Heart right ventricle (tissue), 16 donors: ENCODE data around the gene COLEC12. TPM values are rescaled to one million over a fixed set of nuclear protein-coding genes. Genes with fewer than 3 reads are reported as not detected.

ENCODE experiments used
- ATAC-seq, 8 donors: fragments of 200-7000 bp; cut with Tn5 transposase; one replicate each; pipeline ENCODE4 v1.9.1; 2020; ENCODE audit warnings: mild to moderate bottlenecking in 8 of 8, moderate library complexity in 8 of 8, moderate number of reproducible peaks in 1 of 8
- DNase-seq, 2 donors: peaks; one replicate each; pipeline ENCODE4 v3.0.0-alpha.2; 2020
- H3K27ac ChIP-seq, 10 donors: fragments of 200-600 bp; sonication (generic) in 2 of 10; one replicate each; pipeline versions ENCODE4 v1.5.0 to v1.8.0; 2020 to 2022; ENCODE audit warnings: mild to moderate bottlenecking in 3 of 10
- H3K27me3 ChIP-seq, 7 donors: fragments of 200-600 bp; one replicate each; pipeline ENCODE4 v1.8.0; 2021 to 2022; ENCODE audit warnings: mild to moderate bottlenecking in 2 of 7
- H3K36me3 ChIP-seq, 9 donors: fragments of 200-600 bp; sonication (generic) in 1 of 9; one replicate each; pipeline versions ENCODE4 v1.5.0 to v1.8.0; 2020 to 2022; ENCODE audit warnings: mild to moderate bottlenecking in 2 of 9
- H3K4me1 ChIP-seq, 9 donors: fragments of 200-600 bp; sonication (generic) in 1 of 9; one replicate each; pipeline versions ENCODE4 v1.5.0 to v1.8.0; 2020 to 2022; ENCODE audit warnings: mild to moderate bottlenecking in 4 of 9
- H3K4me3 ChIP-seq, 10 donors: fragments of 200-600 bp; sonication (generic) in 2 of 10; one replicate each; pipeline versions ENCODE4 v1.5.0 to v1.8.0; 2020 to 2022; ENCODE audit warnings: mild to moderate bottlenecking in 7 of 10, moderate library complexity in 2 of 10
- H3K9me3 ChIP-seq, 11 donors: fragments of 200-600 bp in 10 of 11; sonication (generic) in 2 of 11; one replicate each; pipeline versions ENCODE4 v1.5.0 to v1.8.0; 2013 to 2022; ENCODE audit warnings: mild to moderate bottlenecking in 2 of 11, control low read depth in 1 of 11, moderate library complexity in 1 of 11
- WGBS, 2 donors: extraction: QIAGEN DNeasy Blood & Tissue Kit; methylation state at CpG; one replicate each; pipeline ENCODE4 v1.1.7; 2013; ENCODE audit warnings: inconsistent platforms in 1 of 2; 5-methylcytosine and 5-hydroxymethylcytosine counted together
- intact Hi-C, 10 donors: fragments of 100-400 bp; cut with DNase I; formaldehyde crosslinking; loops; one replicate each; pipeline versions ENCODE4 v1.11.1 to v1.14.2; 2022
- polyA plus RNA-seq, 2 donors: library from polyadenylated mRNA; stranded (reverse); fragments of 200-250 nt; gene quantifications; one replicate each; pipeline ENCODE4 v1.2.3, GENCODE V29; 2013
- total RNA-seq, 10 donors: library from RNA; stranded (reverse); fragmentation: NEBNext Ultra II Directional in 3 of 10; extraction: Animal tissue kit (Norgen Biotek cat#: 25700) in 3 of 10; gene quantifications; one replicate each; pipeline versions ENCODE4 v1.2.1 to v1.2.4, GENCODE V29; 2021 to 2023
- TF ChIP-seq, protein P1 (sequence below), 9 donors: fragments of 200-600 bp; sonication (generic) in 2 of 9; IDR thresholded peaks; one replicate each; pipeline versions ENCODE4 v1.5.0 to v1.8.0; 2021 to 2022; ENCODE audit warnings: antibody characterized with exemption in 9 of 9, mild to moderate bottlenecking in 5 of 9, moderate library complexity in 1 of 9
- donor health status: Arrhythmogenic right ventricular cardiomyopathy.
- donor health status: ischemic (EF 13 %, LVEDD 7.1; RV severe dilation, severe dysfunction).
- donor health status: healthy with polysubstance abuse.
- donor health status: DM: no; HTN: yes; CAD: no.
- donor health status: DM: no; HTN: no; CAD: no.
- donor health status: ischemic (EF 25% LVEDD 6.9; RV normal size, moderate dysfunction).
- donor health status: ischemic (EF 25% LVEDD 5.7; RV mildly dilated, moderate dysfunction).
- donor health status: healthy.
- donor health status: DM: yes; HTN: yes; CAD: no.
- donor health status: Ischemic cardiomyopathy.
- donor health status: ischemic (EF 35%, LVEDD 5.7; RV mildly dilated, moderate dysfunction).
- donor health status: nonischemic (EF 11% LVEDD 7.7; RV severe dilation, severe dysfunction).
- donor health status: DM: yes; HTN: yes; CAD: no.
- donor health status: PGD.
- donor health status: ischemic (EF 29% LVEDD 5.4; RV normal size, mild dysfunction).
- donor health status: nonischemic (EF 23%, LVEDD 6.1; RV moderate dilation, normal function).

The COLEC12 gene
- total and polyA plus RNA-seq, 12 donors: 2.8 to 15.4 (median 6.2) TPM

DNA sequence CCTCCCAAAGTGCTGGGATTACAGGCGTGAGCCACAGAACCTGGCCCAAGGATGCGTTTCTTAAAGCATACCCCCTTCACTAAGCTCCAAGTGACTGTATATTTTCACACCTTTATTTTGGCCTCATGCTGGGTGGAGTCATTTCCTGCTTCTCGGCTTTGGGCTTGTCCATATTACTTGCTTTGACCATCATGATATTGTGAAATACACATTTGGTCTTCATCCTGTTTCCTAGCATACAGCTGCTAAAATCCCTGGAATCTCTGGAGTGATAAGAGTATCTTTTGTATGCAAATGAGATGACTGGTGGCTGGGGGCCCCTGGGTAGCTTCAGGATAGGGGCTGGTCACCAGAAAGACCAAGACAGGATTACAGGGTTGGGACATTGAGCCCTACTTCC is 17.6 kb upstream of the COLEC12 start:
- Histone ChIP-seq H3K36me3 (no peaks in the 10 kb centered on the region), H3K27me3 (no peaks in the 10 kb centered on the region), H3K27ac (peak overlapping the region in 1 of 10 donors; percentile 67), H3K9me3 (no peaks in the 10 kb centered on the region), H3K4me3 (no peak overlapping the region), H3K4me1 (peaks cover 0 to 15% (median 9%) of the 10 kb centered on the region in 9 donors)
- TF ChIP-seq, protein P1, sequence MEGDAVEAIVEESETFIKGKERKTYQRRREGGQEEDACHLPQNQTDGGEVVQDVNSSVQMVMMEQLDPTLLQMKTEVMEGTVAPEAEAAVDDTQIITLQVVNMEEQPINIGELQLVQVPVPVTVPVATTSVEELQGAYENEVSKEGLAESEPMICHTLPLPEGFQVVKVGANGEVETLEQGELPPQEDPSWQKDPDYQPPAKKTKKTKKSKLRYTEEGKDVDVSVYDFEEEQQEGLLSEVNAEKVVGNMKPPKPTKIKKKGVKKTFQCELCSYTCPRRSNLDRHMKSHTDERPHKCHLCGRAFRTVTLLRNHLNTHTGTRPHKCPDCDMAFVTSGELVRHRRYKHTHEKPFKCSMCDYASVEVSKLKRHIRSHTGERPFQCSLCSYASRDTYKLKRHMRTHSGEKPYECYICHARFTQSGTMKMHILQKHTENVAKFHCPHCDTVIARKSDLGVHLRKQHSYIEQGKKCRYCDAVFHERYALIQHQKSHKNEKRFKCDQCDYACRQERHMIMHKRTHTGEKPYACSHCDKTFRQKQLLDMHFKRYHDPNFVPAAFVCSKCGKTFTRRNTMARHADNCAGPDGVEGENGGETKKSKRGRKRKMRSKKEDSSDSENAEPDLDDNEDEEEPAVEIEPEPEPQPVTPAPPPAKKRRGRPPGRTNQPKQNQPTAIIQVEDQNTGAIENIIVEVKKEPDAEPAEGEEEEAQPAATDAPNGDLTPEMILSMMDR (IDR thresholded peaks at IDR 0.05): no peak
- no peak for ATAC-seq
- no peak for DNase-seq
- intact Hi-C loops: no loop called here
- 79 to 88% methylated on average over 3 of the region's 3 CpGs for WGBS, 2 donors

DNA sequence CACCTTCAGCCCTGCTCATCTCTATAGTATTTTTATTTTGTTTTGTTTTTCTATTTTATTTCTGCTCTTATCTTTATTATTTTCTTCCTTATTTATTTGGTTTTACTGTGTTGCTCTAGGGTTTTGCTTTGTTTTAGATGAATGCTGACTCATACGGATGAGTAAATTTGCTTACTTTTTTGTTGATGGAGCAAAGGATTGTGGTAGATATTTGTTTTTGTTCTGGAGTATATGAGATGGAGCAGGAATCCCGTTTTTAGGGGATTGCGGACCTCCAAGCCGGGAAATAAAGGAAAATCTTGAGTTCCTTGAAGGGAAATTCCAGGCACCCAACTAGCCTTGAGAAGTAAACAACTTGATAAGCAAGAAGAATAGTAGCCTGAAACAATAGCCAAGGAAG is 15.3 kb upstream of the COLEC12 start:
- H3K27me3 ChIP-seq: no peaks in the 10 kb centered on the region
- no peaks in the 10 kb centered on the region for H3K36me3 ChIP-seq
- H3K4me3 ChIP-seq: no peak overlapping the region
- ATAC-seq (no peak), DNase-seq (no peak)
- no peak overlapping the region for H3K27ac ChIP-seq
- no peaks in the 10 kb centered on the region for H3K9me3 ChIP-seq
- WGBS, 2 donors: 50 to 59% methylated on average over 4 of the region's 4 CpGs
- H3K4me1 ChIP-seq: peaks cover 0 to 15% (median 9%) of the 10 kb centered on the region in 9 donors
- intact Hi-C loops: no loop called here
- TF ChIP-seq, protein P1 (IDR thresholded peaks at IDR 0.05): no peak

DNA sequence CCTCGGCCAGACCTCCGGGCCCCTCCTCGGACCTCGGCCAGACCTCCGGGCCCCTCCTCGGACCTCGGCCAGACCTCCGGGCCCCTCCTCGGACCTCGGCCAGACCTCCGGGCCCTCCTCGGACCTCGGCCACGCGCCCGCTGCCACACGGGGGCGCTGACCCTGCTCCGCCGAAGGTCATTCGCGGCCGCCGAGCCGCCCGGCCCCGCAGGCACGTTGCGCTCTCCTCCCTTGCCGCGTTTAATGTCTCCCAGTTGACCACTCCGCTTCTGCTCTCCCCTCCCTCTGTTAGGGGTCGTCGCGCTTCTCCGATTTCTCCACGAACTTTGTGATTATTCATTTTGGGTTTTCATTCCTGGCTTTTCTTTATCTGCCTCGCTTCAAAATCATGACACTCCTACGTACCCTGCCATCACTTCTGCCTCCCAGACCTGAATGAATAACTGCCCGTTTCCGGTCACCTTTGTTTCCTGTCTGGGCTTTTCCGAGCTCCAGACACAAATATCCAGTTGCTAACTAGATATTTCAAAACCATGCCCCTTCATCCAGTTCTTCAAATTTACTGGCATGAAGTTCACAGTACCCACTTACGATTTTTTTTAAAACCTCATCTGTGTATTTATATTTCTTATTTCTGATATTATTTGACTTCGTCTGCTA is 14.8 kb upstream of the COLEC12 start:
- 74 to 80% methylated on average over 28 to 42 of the region's 44 CpGs for WGBS, 2 donors
- Histone ChIP-seq H3K9me3 (no peaks in the 10 kb centered on the region), H3K27me3 (no peaks in the 10 kb centered on the region), H3K4me3 (no peak overlapping the region), H3K27ac (no peak overlapping the region), H3K36me3 (no peaks in the 10 kb centered on the region), H3K4me1 (peaks cover 0 to 15% (median 9%) of the 10 kb centered on the region in 9 donors)
- intact Hi-C loops: no loop called here
- DNase-seq (no peak), ATAC-seq (no peak)
- TF ChIP-seq, protein P1 (IDR thresholded peaks at IDR 0.05): peak in 1 of 9 donors; percentile 15

- H3K36me3 ChIP-seq: no peaks in the 10 kb centered on the region
- ATAC-seq (no peak), DNase-seq (peak in 1 of 2 donors; percentile 23)
- 91 to 92% methylated on average over 36 of the region's 36 CpGs for WGBS, 2 donors
- no peaks in the 10 kb centered on the region for H3K27me3 ChIP-seq
- peaks cover 0 to 9% (median 4%) of the 10 kb centered on the region in 9 donors for H3K4me1 ChIP-seq
- H3K9me3 ChIP-seq: no peaks in the 10 kb centered on the region
- H3K27ac ChIP-seq: no peak overlapping the region
- TF ChIP-seq, protein P1 (IDR thresholded peaks at IDR 0.05): no peak
- H3K4me3 ChIP-seq: no peak overlapping the region
- intact Hi-C loops: no loop called here
Observed at GRCh38 chr18:513826-514530, 13.5 kb upstream of the COLEC12 start.
